DND-41 (cell line): ENCODE results near the gene FOS.

Experiments used
- CTCF ChIP-seq: IDR thresholded peaks from 2 replicates; pipeline ENCODE4 v1.5.1; 2012; ENCODE audit warnings: borderline replicate concordance, low read length, moderate library complexity, mild to moderate bottlenecking; ENCODE audit not compliant: poor library complexity, severe bottlenecking; ENCODE audit errors: extremely low read depth
- EZH2 ChIP-seq: IDR thresholded peaks from 3 replicates; pipeline ENCODE4 v1.6.1; 2012; ENCODE audit warnings: borderline replicate concordance, low read depth, mild to moderate bottlenecking, moderate library complexity, low read length, inconsistent platforms; ENCODE audit not compliant: severe bottlenecking

DNA sequence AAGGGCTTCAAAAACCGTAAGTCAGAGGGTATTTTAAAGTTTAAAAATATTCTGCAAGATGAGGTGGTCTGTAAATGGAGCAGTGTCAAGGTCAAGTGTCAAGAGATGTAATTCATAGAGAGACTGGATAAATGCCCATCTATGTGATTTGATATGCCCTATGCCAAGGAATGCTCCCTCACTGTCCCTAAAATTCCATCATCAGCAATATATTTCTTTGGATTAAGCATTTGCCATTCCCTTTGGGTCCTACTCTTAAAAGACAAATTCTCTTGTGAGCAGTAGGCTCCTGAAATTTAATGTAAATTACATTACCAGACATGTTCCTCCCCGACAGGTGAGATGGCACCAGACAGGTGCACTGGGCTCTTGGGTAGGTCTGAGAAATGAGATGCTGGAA, 16.0 kb upstream of the FOS start:
- TF ChIP-seq EZH2 (no peak), CTCF (no peak)
